ENCODE results near the gene LY6G5C. TPM values are rescaled to one million over a fixed set of nuclear protein-coding genes. Genes with fewer than 3 reads are reported as not detected.
A peak's percentile ranks its signal among the peaks of the same experiment; 100 is the strongest.

The LY6G5C gene
- total and polyA plus RNA-seq, 9 of the 15 experiments (the other 6 are each of a cell fraction or from before 2014, with no cell fraction given) = 0.10 to 0.67 (median 0.46) TPM; not detected in 4

DNA sequence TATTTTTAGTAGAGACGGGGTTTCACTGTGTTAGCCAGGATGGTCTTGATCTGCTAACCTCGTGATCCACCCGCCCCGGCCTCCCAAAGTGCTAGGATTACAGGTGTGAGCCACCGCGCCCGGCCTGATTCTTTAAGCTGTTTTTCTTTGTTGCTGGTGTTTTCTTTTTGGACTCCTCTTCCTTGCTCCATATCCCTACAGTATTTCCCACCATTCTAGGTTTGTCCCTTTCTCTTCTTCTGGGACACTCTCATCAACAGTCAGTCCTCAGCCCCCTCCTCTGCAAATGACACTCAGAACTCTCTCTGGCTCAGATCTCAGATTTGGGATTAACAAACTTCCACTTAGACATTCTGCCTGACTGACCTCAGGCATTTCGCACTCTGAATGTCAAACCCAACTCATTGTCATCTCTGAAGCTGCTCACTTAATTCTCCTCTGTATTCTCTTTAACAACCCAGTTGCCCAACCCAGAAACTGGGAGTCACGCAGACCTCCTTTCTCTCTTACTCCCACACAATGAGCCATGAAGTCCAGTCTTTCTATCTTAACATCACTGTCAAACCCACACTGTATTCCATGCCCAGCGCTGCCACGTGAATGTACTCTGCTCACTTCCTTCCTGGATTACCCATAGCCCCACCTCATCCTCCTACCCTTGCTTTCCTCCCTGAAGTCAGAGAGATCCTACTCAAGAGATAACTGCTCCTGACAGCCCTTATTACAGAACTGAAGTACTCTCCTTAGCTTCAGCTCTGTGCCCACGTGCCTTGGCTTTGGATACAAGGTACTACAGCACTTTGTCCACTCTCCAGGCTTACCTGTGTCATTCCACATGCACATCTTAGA lies 44.9 kb upstream of the LY6G5C start (continued):
- TF ChIP-seq PKNOX1 (IDR thresholded peaks at IDR 0.05) (peak; percentile 78), EGR1 (conservative IDR thresholded peaks at IDR 0.05) (peak; percentile 70), CBX2 (IDR thresholded peaks at IDR 0.05; ENCODE audit: insufficient read depth, low read length, poor library complexity, severe bottlenecking) (no peak), RBM22 (IDR thresholded peaks at IDR 0.05; ENCODE audit: low read depth, low read length, poor library complexity, severe bottlenecking) (no peak), BRD9 (IDR thresholded peaks at IDR 0.05; ENCODE audit: low read depth, partially characterized antibody) (no peak), FIP1L1 (IDR thresholded peaks at IDR 0.05; ENCODE audit: low read depth, low read length, poor library complexity, severe bottlenecking) (no peak), FOXA1 (IDR thresholded peaks at IDR 0.05; ENCODE audit: borderline replicate concordance) (no peak), TSC22D4 (tag; IDR thresholded peaks at IDR 0.05) (no peak), ESRRB (CRISPR knock-in tag; IDR thresholded peaks at IDR 0.05; ENCODE audit: borderline replicate concordance) (no peak), CAMTA2 (CRISPR knock-in tag; conservative IDR thresholded peaks at IDR 0.05) (0 out of 2 replicates have a peak, but pooled peaks have one; percentile 68), TAF9B (IDR thresholded peaks at IDR 0.05; ENCODE audit: partially characterized antibody) (no peak), TRIM24 (IDR thresholded peaks at IDR 0.05) (0 out of 4 replicates have a peak, but pooled peaks of 1 of the 2 experiments have one; percentile 41), ESRRA (IDR thresholded peaks at IDR 0.05; ENCODE audit: borderline replicate concordance, low read depth) (no peak; the same call in 1 of the 2 replicates)
- TF ChIP-seq, protein P1, sequence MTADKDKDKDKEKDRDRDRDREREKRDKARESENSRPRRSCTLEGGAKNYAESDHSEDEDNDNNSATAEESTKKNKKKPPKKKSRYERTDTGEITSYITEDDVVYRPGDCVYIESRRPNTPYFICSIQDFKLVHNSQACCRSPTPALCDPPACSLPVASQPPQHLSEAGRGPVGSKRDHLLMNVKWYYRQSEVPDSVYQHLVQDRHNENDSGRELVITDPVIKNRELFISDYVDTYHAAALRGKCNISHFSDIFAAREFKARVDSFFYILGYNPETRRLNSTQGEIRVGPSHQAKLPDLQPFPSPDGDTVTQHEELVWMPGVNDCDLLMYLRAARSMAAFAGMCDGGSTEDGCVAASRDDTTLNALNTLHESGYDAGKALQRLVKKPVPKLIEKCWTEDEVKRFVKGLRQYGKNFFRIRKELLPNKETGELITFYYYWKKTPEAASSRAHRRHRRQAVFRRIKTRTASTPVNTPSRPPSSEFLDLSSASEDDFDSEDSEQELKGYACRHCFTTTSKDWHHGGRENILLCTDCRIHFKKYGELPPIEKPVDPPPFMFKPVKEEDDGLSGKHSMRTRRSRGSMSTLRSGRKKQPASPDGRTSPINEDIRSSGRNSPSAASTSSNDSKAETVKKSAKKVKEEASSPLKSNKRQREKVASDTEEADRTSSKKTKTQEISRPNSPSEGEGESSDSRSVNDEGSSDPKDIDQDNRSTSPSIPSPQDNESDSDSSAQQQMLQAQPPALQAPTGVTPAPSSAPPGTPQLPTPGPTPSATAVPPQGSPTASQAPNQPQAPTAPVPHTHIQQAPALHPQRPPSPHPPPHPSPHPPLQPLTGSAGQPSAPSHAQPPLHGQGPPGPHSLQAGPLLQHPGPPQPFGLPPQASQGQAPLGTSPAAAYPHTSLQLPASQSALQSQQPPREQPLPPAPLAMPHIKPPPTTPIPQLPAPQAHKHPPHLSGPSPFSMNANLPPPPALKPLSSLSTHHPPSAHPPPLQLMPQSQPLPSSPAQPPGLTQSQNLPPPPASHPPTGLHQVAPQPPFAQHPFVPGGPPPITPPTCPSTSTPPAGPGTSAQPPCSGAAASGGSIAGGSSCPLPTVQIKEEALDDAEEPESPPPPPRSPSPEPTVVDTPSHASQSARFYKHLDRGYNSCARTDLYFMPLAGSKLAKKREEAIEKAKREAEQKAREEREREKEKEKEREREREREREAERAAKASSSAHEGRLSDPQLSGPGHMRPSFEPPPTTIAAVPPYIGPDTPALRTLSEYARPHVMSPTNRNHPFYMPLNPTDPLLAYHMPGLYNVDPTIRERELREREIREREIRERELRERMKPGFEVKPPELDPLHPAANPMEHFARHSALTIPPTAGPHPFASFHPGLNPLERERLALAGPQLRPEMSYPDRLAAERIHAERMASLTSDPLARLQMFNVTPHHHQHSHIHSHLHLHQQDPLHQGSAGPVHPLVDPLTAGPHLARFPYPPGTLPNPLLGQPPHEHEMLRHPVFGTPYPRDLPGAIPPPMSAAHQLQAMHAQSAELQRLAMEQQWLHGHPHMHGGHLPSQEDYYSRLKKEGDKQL (CRISPR knock-in tag; IDR thresholded peaks at IDR 0.05; ENCODE audit: borderline replicate concordance) = no peak
- TF ChIP-seq, protein P2, sequence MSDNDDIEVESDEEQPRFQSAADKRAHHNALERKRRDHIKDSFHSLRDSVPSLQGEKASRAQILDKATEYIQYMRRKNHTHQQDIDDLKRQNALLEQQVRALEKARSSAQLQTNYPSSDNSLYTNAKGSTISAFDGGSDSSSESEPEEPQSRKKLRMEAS (CRISPR knock-in tag; IDR thresholded peaks at IDR 0.05) = no peak; the same call in 1 of the 2 replicates
- TF ChIP-seq, protein P3, sequence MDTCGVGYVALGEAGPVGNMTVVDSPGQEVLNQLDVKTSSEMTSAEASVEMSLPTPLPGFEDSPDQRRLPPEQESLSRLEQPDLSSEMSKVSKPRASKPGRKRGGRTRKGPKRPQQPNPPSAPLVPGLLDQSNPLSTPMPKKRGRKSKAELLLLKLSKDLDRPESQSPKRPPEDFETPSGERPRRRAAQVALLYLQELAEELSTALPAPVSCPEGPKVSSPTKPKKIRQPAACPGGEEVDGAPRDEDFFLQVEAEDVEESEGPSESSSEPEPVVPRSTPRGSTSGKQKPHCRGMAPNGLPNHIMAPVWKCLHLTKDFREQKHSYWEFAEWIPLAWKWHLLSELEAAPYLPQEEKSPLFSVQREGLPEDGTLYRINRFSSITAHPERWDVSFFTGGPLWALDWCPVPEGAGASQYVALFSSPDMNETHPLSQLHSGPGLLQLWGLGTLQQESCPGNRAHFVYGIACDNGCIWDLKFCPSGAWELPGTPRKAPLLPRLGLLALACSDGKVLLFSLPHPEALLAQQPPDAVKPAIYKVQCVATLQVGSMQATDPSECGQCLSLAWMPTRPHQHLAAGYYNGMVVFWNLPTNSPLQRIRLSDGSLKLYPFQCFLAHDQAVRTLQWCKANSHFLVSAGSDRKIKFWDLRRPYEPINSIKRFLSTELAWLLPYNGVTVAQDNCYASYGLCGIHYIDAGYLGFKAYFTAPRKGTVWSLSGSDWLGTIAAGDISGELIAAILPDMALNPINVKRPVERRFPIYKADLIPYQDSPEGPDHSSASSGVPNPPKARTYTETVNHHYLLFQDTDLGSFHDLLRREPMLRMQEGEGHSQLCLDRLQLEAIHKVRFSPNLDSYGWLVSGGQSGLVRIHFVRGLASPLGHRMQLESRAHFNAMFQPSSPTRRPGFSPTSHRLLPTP (IDR thresholded peaks at IDR 0.05; ENCODE audit: borderline replicate concordance, extremely low read depth, insufficient read length) = no peak
